ENCODE results near the gene PLA2G2F. TPM values are rescaled to one million over a fixed set of nuclear protein-coding genes. Genes with fewer than 3 reads are reported as not detected.

The PLA2G2F gene
- total RNA-seq, 2 experiments from 2014 or later, result not detected

- ChIA-PET CTCF (no interaction called here), POLR2A (no interaction called here)
- Histone ChIP-seq H3K4me1 (ENCODE audit: insufficient read depth, low read length) (no peaks in the 10 kb centered on the region), H3K36me3 (ENCODE audit: insufficient read depth, low read length) (no peaks in the 10 kb centered on the region), H3K27ac (ENCODE audit: low read depth in 1 of 2, low read length in 2 of 2) (no peak overlapping the region), H3K4me3 (ENCODE audit: low read length) (no peak overlapping the region), H3K9me3 (ENCODE audit: control insufficient read depth in 1 of 2, insufficient read depth in 1 of 2, low read length in 2 of 2) (no peaks in the 10 kb centered on the region), H3K27me3 (ENCODE audit: control insufficient read depth in 1 of 2, insufficient read depth in 2 of 2, low read length in 2 of 2) (peaks cover 0 to 4% of the 10 kb centered on the region in 2 experiments)
- peaks cover 14% of the 10 kb centered on the region for H3K27me3 Mint-ChIP-seq
- no peak for ATAC-seq (ENCODE audit: poor library complexity)
- no peak overlapping the region for H3K4me3 Mint-ChIP-seq
- H3K27ac Mint-ChIP-seq, result no peak overlapping the region
- H3K9me3 Mint-ChIP-seq, result no peaks in the 10 kb centered on the region
- no peaks in the 10 kb centered on the region for H3K36me3 Mint-ChIP-seq (ENCODE audit: low read depth)
- no peaks in the 10 kb centered on the region for H3K4me1 Mint-ChIP-seq (ENCODE audit: low read depth)
- no peak for DNase-seq
- intact Hi-C loops (cut with DNase I, micrococcal nuclease), result no loop called here
- TF ChIP-seq CTCF (IDR thresholded peaks at IDR 0.05), result no peak
Measured at GRCh38 chr1:20095564-20096434, 43.3 kb upstream of the PLA2G2F start.

DNA sequence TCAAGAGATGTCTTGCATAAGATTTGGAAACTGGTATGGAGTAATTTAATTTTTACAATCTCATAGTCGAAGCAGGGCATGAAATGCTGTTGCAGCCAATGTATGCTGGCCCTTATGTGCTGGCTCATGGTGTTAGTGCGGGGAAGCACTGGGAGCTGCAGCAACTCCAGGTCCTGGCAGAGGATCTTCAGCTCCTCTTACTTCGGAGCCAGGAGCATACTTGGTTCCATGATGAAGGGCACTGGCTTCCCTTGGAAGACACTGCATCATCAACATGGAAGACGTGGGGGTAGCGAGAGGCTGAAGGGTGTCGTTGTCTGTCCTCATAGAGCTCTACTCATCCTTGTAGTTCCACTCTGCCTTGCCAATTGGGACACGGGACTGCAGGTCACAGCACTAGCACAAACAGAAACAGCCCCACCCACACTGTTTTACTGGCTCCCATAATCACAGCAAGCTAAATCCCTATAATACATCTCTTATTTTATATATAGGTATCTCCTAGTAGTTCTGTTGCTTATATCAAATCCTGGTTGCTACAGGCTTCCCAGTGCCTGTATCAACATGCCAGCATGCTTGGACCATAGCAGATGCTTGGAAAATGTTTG, 42.2 kb upstream of the PLA2G2F start:
- no peak for TF ChIP-seq CTCF (IDR thresholded peaks at IDR 0.05)
- DNase-seq (no peak), ATAC-seq (ENCODE audit: poor library complexity) (no peak)
- no peaks in the 10 kb centered on the region for H3K4me1 Mint-ChIP-seq (ENCODE audit: low read depth)
- H3K9me3 Mint-ChIP-seq, result no peaks in the 10 kb centered on the region
- Histone ChIP-seq H3K4me3 (ENCODE audit: low read length) (no peak overlapping the region), H3K27me3 (ENCODE audit: control insufficient read depth in 1 of 2, insufficient read depth in 2 of 2, low read length in 2 of 2) (peaks cover 0 to 4% of the 10 kb centered on the region in 2 experiments), H3K9me3 (ENCODE audit: control insufficient read depth in 1 of 2, insufficient read depth in 1 of 2, low read length in 2 of 2) (no peaks in the 10 kb centered on the region), H3K4me1 (ENCODE audit: insufficient read depth, low read length) (no peaks in the 10 kb centered on the region), H3K27ac (ENCODE audit: low read depth in 1 of 2, low read length in 2 of 2) (no peak overlapping the region), H3K36me3 (ENCODE audit: insufficient read depth, low read length) (no peaks in the 10 kb centered on the region)
- no peak overlapping the region for H3K27ac Mint-ChIP-seq
- no peaks in the 10 kb centered on the region for H3K36me3 Mint-ChIP-seq (ENCODE audit: low read depth)
- ChIA-PET CTCF (interaction anchor here (0.6 kb wide), 1 partner anchor 378 kb away, joined by 3 read pairs; no protein-coding TSS in a partner anchor), POLR2A (no interaction called here)
- H3K4me3 Mint-ChIP-seq, result no peak overlapping the region
- intact Hi-C loops (cut with DNase I, micrococcal nuclease), result no loop called here
- peaks cover 8% of the 10 kb centered on the region for H3K27me3 Mint-ChIP-seq

GRCh38 chr1:20099533-20099932, 39.6 kb upstream of the PLA2G2F start:
- Histone ChIP-seq H3K4me1 (ENCODE audit: insufficient read depth, low read length) (no peaks in the 10 kb centered on the region), H3K36me3 (ENCODE audit: insufficient read depth, low read length) (no peaks in the 10 kb centered on the region), H3K27ac (ENCODE audit: low read depth in 1 of 2, low read length in 2 of 2) (no peak overlapping the region), H3K27me3 (ENCODE audit: control insufficient read depth in 1 of 2, insufficient read depth in 2 of 2, low read length in 2 of 2) (no peaks in the 10 kb centered on the region), H3K4me3 (ENCODE audit: low read length) (no peak overlapping the region), H3K9me3 (ENCODE audit: control insufficient read depth in 1 of 2, insufficient read depth in 1 of 2, low read length in 2 of 2) (no peaks in the 10 kb centered on the region)
- POLR2A ChIA-PET, result no interaction called here
- no peaks in the 10 kb centered on the region for H3K4me1 Mint-ChIP-seq (ENCODE audit: low read depth)
- no peak overlapping the region for H3K4me3 Mint-ChIP-seq
- no peaks in the 10 kb centered on the region for H3K27me3 Mint-ChIP-seq
- H3K9me3 Mint-ChIP-seq, result no peaks in the 10 kb centered on the region
- ATAC-seq (ENCODE audit: poor library complexity) (no peak), DNase-seq (no peak)
- TF ChIP-seq CTCF (IDR thresholded peaks at IDR 0.05), result no peak
- intact Hi-C loops (cut with DNase I, micrococcal nuclease), result no loop called here
- H3K27ac Mint-ChIP-seq, result no peak overlapping the region
- no peaks in the 10 kb centered on the region for H3K36me3 Mint-ChIP-seq (ENCODE audit: low read depth)
- CTCF ChIA-PET, result no interaction called here

All from CD4-positive, alpha-beta T cell (primary cell).